ENCODE results near the gene ZBTB5. TPM values are rescaled to one million over a fixed set of nuclear protein-coding genes. Genes with fewer than 3 reads are reported as not detected.

ZBTB5 gene
- total and polyA plus RNA-seq, 8 donors = 2.2 to 16.5 (median 6.7) TPM; not detected in 1

DNA sequence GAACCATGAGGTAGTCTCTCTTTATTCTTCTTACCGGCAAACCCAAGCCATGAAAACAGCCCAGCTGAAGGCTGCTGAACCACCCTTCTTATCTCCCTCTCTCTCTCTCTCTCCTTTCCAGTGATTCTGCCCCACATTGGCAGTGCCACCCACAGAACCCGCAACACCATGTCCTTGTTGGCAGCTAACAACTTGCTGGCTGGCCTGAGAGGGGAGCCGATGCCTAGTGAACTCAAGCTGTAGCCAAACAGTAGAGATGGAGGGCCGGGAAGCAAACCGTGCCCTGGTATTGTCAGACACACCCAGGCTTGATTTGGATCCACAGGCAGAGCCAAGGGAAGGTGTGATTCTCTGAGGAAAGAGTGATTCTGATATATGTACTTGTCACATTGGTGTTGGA lies 28.7 kb downstream of the ZBTB5 start:
- TF ChIP-seq EP300 (IDR thresholded peaks at IDR 0.05) (no peak), POLR2A (IDR thresholded peaks at IDR 0.05) (no peak), POLR2AphosphoS5 (IDR thresholded peaks at IDR 0.05) (no peak)
- TF ChIP-seq, protein P1, sequence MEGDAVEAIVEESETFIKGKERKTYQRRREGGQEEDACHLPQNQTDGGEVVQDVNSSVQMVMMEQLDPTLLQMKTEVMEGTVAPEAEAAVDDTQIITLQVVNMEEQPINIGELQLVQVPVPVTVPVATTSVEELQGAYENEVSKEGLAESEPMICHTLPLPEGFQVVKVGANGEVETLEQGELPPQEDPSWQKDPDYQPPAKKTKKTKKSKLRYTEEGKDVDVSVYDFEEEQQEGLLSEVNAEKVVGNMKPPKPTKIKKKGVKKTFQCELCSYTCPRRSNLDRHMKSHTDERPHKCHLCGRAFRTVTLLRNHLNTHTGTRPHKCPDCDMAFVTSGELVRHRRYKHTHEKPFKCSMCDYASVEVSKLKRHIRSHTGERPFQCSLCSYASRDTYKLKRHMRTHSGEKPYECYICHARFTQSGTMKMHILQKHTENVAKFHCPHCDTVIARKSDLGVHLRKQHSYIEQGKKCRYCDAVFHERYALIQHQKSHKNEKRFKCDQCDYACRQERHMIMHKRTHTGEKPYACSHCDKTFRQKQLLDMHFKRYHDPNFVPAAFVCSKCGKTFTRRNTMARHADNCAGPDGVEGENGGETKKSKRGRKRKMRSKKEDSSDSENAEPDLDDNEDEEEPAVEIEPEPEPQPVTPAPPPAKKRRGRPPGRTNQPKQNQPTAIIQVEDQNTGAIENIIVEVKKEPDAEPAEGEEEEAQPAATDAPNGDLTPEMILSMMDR (IDR thresholded peaks at IDR 0.05) = no peak
- no peak overlapping the region for H3K27ac ChIP-seq
- H3K4me3 ChIP-seq = no peak overlapping the region
- peaks cover 0 to 34% (median 16%) of the 10 kb centered on the region in 4 donors for H3K4me1 ChIP-seq
- DNase-seq = no peak
- no peaks in the 10 kb centered on the region for H3K9me3 ChIP-seq
- H3K36me3 ChIP-seq = peaks cover 39 to 100% (median 98%) of the 10 kb centered on the region in 4 donors
- 74 to 90% (median 83%) methylated on average over 5 of the region's 5 CpGs for WGBS, 5 donors
- intact Hi-C loops (cut with DNase I; ENCODE audit: low total_unique reads) = no loop called here
- H3K27me3 ChIP-seq = no peaks in the 10 kb centered on the region

- intact Hi-C loops (cut with DNase I; ENCODE audit: low total_unique reads) = no loop called here
Measured at GRCh38 chr9:37433867-37434371, 31.3 kb downstream of the ZBTB5 start.

GRCh38 chr9:37432020-37432419 lies 33.2 kb downstream of the ZBTB5 start:
- TF ChIP-seq POLR2A (IDR thresholded peaks at IDR 0.05) (no peak), POLR2AphosphoS5 (IDR thresholded peaks at IDR 0.05) (no peak), EP300 (IDR thresholded peaks at IDR 0.05) (no peak)
- TF ChIP-seq, protein P1 (IDR thresholded peaks at IDR 0.05) = no peak
- no peak for DNase-seq
- Histone ChIP-seq H3K27ac (no peak overlapping the region), H3K9me3 (no peaks in the 10 kb centered on the region), H3K4me3 (no peak overlapping the region), H3K27me3 (no peaks in the 10 kb centered on the region), H3K36me3 (peaks cover 45 to 99% (median 98%) of the 10 kb centered on the region in 4 donors), H3K4me1 (peaks cover 0 to 18% (median 5%) of the 10 kb centered on the region in 4 donors)
- 83 to 95% (median 87%) methylated on average over 5 to 6 of the region's 6 CpGs for whole genome bisulfite sequencing, 5 donors
- intact Hi-C loops (cut with DNase I; ENCODE audit: low total_unique reads) = no loop called here

More at GRCh38 chr9:37433867-37434371, 31.3 kb downstream of the ZBTB5 start:
- TF ChIP-seq POLR2A (IDR thresholded peaks at IDR 0.05) (no peak), EP300 (IDR thresholded peaks at IDR 0.05) (no peak), POLR2AphosphoS5 (IDR thresholded peaks at IDR 0.05) (no peak)
- TF ChIP-seq, protein P1 (IDR thresholded peaks at IDR 0.05) = no peak
- Histone ChIP-seq H3K4me3 (no peak overlapping the region), H3K27ac (no peak overlapping the region), H3K27me3 (no peaks in the 10 kb centered on the region), H3K4me1 (peaks cover 0 to 29% (median 9%) of the 10 kb centered on the region in 4 donors), H3K9me3 (no peaks in the 10 kb centered on the region), H3K36me3 (peaks cover 35 to 99% (median 98%) of the 10 kb centered on the region in 4 donors)
- WGBS, 5 donors = 56 to 67% (median 61%) methylated on average over 6 to 7 of the region's 7 CpGs
- DNase-seq = peak in 1 of 2 donors; percentile 63

DNA sequence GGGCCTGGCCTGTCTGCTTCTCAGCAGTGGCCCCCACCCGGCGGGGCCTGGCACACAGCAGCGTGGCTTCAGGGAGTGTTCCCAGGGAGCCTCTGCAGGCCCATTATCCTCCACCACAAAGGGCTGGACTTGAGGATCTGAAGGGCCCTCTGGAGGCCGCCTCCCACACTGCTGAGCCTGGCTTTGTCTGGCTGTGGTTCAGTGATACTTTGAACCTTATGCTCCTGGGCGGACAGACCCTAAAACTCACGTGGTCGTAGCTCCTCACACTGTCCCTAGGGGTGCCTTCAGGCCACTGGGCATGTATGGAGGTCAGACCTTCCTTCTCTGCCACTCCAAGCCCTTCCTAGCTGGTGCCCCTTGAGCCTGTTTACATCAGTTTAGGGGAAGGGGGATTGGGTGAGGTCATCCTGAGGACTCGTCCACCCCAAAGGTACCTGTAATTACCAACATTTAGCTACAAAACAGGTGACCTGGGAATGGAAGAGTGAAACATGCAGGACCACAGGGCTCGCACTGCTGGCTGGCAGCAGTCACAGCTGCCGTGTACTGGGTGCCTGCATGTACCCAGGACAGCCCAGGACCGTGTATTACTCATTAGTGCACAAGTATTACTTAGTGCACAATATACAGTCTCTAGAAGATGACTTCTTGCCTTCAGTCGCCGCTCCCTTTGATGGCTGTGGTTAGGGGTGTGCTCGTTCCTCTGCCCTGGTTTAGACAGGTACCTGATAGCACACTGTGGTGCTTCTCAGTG lies 34.2 kb downstream of the ZBTB5 start:
- intact Hi-C loops (cut with DNase I; ENCODE audit: low total_unique reads) = no loop called here
- no peak for DNase-seq
- Histone ChIP-seq H3K4me3 (no peak overlapping the region), H3K27ac (no peak overlapping the region), H3K27me3 (no peaks in the 10 kb centered on the region), H3K4me1 (peaks cover 0 to 18% (median 5%) of the 10 kb centered on the region in 4 donors), H3K36me3 (peaks cover 42 to 99% (median 98%) of the 10 kb centered on the region in 4 donors), H3K9me3 (no peaks in the 10 kb centered on the region)
- no peak for TF ChIP-seq POLR2A (IDR thresholded peaks at IDR 0.05)
- TF ChIP-seq, protein P1 (IDR thresholded peaks at IDR 0.05) = no peak
- WGBS, 5 donors = 72 to 78% (median 75%) methylated on average over 13 to 14 of the region's 14 CpGs
